ENCODE measurements around the gene SEMA3G.

DNA sequence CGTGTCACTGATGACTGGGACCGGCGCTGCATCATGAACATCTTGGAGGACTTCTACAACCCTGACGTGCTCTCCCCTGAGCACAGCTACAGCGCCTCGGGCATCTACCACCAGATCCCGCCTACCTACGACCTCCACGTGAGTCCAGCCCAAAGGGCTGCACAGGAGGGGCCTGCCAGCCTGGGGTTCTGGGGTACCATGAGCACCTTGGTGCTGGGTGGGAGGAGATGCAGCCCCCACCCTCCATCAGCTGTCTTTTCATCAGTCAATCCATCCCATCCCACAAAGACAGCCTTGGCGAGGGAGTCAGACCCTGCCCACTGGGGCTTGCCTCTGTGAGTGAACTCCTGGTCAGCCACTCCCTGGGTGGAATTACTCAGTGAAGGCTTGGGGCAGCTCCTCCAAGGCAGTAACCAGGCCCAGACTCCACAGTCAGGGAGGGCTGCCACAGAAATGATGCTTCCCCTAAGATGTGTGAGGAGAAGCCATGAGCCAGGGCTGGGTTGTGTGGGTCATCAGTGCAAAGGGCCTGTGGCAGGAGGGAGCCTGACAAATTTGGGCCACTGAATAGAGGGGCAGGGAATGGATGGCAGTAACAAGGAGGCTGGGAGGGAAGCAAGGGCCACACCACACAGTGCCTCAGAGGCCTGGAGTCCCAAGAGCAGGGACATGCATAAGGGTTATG is 47.9 kb downstream of the SEMA3G start:
- TF ChIP-seq, protein P1, sequence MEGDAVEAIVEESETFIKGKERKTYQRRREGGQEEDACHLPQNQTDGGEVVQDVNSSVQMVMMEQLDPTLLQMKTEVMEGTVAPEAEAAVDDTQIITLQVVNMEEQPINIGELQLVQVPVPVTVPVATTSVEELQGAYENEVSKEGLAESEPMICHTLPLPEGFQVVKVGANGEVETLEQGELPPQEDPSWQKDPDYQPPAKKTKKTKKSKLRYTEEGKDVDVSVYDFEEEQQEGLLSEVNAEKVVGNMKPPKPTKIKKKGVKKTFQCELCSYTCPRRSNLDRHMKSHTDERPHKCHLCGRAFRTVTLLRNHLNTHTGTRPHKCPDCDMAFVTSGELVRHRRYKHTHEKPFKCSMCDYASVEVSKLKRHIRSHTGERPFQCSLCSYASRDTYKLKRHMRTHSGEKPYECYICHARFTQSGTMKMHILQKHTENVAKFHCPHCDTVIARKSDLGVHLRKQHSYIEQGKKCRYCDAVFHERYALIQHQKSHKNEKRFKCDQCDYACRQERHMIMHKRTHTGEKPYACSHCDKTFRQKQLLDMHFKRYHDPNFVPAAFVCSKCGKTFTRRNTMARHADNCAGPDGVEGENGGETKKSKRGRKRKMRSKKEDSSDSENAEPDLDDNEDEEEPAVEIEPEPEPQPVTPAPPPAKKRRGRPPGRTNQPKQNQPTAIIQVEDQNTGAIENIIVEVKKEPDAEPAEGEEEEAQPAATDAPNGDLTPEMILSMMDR (IDR thresholded peaks at IDR 0.05) = no peak
- TF ChIP-seq ZFX (IDR thresholded peaks at IDR 0.05; ENCODE audit: borderline replicate concordance) = no peak
